ENCODE measurements around the gene TCF7.

TCF7 gene

DNA sequence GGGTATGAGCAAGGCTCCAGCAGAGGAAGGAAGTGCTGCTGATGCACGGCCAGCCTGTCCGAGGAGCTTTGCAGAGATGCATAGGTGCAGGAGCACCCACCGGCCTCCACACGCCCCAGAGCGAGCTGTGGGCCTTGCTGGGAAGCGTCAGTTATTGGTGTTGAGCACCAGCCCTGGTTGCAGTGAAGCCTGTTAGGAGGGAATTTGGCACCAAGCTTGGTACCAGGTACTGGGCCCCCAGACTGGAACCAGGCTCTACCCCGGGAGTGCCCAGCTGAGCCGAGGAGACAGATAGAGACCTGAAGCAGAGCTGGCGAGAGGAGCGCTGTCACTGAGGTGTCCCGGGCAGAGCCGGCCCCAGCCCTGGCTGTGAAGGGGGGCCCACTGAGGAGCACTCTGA, 5.2 kb downstream of the TCF7 start:
- ChIA-PET POLR2A (no interaction called here), CTCF (interaction anchor here (2.5 to 31.7 kb wide), 3 partner anchors 18 to 80 kb away, joined by 11 to 659 read pairs (median 25); no protein-coding TSS in a partner anchor)
- no peak for DNase-seq (ENCODE audit: low read depth, low spot score)
- no peak overlapping the region for H3K4me3 ChIP-seq (ENCODE audit: low read depth, low read length)
- TF ChIP-seq, protein P1, sequence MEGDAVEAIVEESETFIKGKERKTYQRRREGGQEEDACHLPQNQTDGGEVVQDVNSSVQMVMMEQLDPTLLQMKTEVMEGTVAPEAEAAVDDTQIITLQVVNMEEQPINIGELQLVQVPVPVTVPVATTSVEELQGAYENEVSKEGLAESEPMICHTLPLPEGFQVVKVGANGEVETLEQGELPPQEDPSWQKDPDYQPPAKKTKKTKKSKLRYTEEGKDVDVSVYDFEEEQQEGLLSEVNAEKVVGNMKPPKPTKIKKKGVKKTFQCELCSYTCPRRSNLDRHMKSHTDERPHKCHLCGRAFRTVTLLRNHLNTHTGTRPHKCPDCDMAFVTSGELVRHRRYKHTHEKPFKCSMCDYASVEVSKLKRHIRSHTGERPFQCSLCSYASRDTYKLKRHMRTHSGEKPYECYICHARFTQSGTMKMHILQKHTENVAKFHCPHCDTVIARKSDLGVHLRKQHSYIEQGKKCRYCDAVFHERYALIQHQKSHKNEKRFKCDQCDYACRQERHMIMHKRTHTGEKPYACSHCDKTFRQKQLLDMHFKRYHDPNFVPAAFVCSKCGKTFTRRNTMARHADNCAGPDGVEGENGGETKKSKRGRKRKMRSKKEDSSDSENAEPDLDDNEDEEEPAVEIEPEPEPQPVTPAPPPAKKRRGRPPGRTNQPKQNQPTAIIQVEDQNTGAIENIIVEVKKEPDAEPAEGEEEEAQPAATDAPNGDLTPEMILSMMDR (IDR thresholded peaks at IDR 0.05; ENCODE audit: insufficient read depth, low read length, missing control alignments), result no peak

- ChIA-PET CTCF (interaction anchor here (1.9 to 36.5 kb wide), 3 partner anchors 20 to 78 kb away, joined by 4 to 1500 read pairs (median 659); no protein-coding TSS in a partner anchor), POLR2A (no interaction called here)
- DNase-seq (ENCODE audit: low read depth, low spot score), result no peak
- no peak overlapping the region for H3K4me3 ChIP-seq (ENCODE audit: low read depth, low read length)
- TF ChIP-seq, protein P1 (IDR thresholded peaks at IDR 0.05; ENCODE audit: insufficient read depth, low read length, missing control alignments), result no peak
Measured at GRCh38 chr5:134120386-134121138, 6.1 kb downstream of the TCF7 start.

DNA sequence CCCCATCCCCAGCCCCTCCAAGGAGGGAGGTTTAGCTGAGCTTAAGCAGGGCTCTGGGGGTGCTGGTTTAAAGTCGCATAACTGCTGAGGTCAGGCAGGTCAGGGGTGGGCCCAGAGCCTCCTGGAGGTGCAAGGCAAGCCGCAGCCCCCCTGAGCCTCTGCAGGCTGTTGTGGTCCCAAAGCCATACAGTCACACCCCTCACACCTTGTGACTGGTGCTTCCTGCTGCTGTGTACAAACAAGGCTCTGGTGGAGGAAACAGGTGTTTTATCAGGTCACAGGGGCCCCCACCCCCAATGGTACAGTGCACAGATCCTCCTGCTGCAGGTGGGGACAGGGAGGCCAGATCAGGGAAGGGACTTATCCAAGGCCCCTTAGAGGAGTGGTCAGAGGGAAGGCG, 8.0 kb downstream of the TCF7 start:
- CTCF ChIA-PET, result interaction anchor here (1.0 to 36.5 kb wide), 4 partner anchors 11 to 80 kb away, joined by 4 to 1500 read pairs (median 332); no protein-coding TSS in a partner anchor
- POLR2A ChIA-PET, result no interaction called here
- no peak overlapping the region for H3K4me3 ChIP-seq (ENCODE audit: low read depth, low read length)
- TF ChIP-seq, protein P1 (IDR thresholded peaks at IDR 0.05; ENCODE audit: insufficient read depth, low read length, missing control alignments), result no peak
- DNase-seq (ENCODE audit: low read depth, low spot score), result no peak

DNA sequence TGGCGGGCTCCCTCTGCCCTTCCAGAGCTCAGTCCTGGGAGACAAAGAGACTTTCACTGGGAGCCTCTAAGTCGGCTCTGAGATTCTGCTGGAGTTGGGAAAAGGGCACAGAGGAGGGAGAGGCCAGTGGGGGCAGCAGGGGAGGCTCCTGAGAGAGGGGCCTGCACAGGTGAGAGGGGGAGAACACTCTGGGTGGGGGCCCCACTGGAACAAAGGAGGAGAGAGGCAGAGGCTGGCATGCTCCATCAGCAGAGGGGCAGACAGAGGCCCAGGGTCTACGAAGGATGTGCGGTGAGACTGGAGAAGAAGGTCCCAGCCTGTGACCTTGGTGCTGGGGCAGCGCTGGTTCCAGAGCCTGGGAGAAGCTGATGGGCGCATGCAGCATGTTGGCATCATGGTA, 8.9 kb downstream of the TCF7 start:
- no peak for DNase-seq (ENCODE audit: low read depth, low spot score)
- no peak overlapping the region for H3K4me3 ChIP-seq (ENCODE audit: low read depth, low read length)
- ChIA-PET POLR2A (no interaction called here), CTCF (interaction anchor here (0.9 to 36.5 kb wide), 5 partner anchors 9 to 81 kb away, joined by 3 to 1500 read pairs (median 4); no protein-coding TSS in a partner anchor)
- TF ChIP-seq, protein P1 (IDR thresholded peaks at IDR 0.05; ENCODE audit: insufficient read depth, low read length, missing control alignments), result no peak

DNA sequence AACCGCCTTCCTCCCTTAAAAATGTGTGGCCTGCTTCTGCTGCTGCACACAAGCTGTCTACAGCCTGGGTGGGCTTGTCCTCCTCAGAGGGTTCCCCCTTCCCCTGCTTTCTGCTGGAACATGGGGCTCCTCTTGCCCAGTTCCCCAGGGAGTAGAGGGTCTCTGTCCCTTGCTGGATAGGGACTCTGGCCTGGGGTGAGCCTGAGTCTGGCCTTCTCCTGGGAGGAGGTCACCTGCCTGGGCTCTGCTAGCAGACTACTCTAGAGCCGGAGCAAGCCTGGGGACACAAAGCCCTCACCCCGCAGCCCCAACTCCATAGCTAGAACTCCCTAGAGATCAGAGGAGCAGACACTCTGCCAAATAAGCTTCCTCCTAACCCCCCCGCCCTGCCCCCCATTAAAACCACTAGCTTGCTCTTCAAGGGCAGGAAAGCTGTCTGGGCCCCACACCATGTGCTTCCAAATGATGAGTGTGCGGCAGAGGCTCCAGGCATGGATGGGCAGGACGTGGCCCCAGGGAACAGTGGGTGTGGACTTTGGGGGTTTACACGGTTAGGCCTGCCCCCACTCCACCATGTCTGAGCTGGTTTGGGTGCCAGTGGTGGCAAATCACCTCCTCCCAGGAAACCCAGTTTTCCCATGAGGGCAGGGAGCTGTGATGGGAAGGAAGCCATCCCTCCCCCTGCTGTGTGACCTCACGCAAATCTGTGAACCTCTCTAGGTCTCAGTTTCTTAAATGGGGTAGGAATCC, 10.0 kb downstream of the TCF7 start:
- no peak for DNase-seq (ENCODE audit: low read depth, low spot score)
- POLR2A ChIA-PET, result interaction anchor here (1.0 to 1.9 kb wide), 4 partner anchors 10 to 96 kb away, joined by 3 to 9 read pairs (median 4); partner anchors contain the start of gene TCF7
- TF ChIP-seq, protein P1 (IDR thresholded peaks at IDR 0.05; ENCODE audit: insufficient read depth, low read length, missing control alignments), result no peak
- CTCF ChIA-PET, result interaction anchor here (1.0 to 36.5 kb wide), 7 partner anchors 7 to 82 kb away, joined by 3 to 1500 read pairs (median 4); no protein-coding TSS in a partner anchor
- no peak overlapping the region for H3K4me3 ChIP-seq (ENCODE audit: low read depth, low read length)
